T-helper 17 cell (primary cell): ENCODE measurements around the gene RABEP1. TPM values are rescaled to one million over a fixed set of nuclear protein-coding genes. Genes with fewer than 3 reads are reported as not detected.

Experiments
- ATAC-seq: fragments of 150-1000 bp; cut with Tn5 transposase; 2 replicates; pipeline ENCODE4 v1.10.0; 2021; ENCODE audit warnings: mild to moderate bottlenecking, moderate library complexity
- DNase-seq, 3 donors: peaks; one replicate each; pipeline versions ENCODE4 v3.0.0 to v3.0.0-alpha.2; 2020 to 2021
- H3K9me3 ChIP-seq: one replicate; pipeline ENCODE4 v1.7.0; 2013; ENCODE audit warnings: low read length, mild to moderate bottlenecking; ENCODE audit not compliant: control insufficient read depth, poor library complexity, severe bottlenecking
- H3K27ac Mint-ChIP-seq: one replicate; pipeline ENCODE4 v1.8.0; 2022; ENCODE audit warnings: mild to moderate bottlenecking, moderate library complexity, mixed read lengths
- H3K27me3 Mint-ChIP-seq: one replicate; pipeline ENCODE4 v1.8.0; 2022; ENCODE audit warnings: mixed read lengths
- H3K36me3 Mint-ChIP-seq: one replicate; pipeline ENCODE4 v1.8.0; 2022; ENCODE audit warnings: low read depth, mixed read lengths
- H3K4me1 Mint-ChIP-seq: one replicate; pipeline ENCODE4 v1.8.0; 2022; ENCODE audit warnings: mild to moderate bottlenecking, mixed read lengths
- H3K4me3 Mint-ChIP-seq: one replicate; pipeline ENCODE4 v1.8.0; 2022; ENCODE audit warnings: mild to moderate bottlenecking, moderate library complexity, mixed read lengths
- total RNA-seq, 4 donors: library from RNA in 2 of 4; stranded (reverse) in 2 of 4; gene quantifications; one replicate each; pipeline ENCODE4 v1.2.3 and lab custom pipeline; 2022 to 2026

RABEP1 gene
- total RNA-seq, 2 donors from 2014 or later: 33.2 to 33.6 TPM

GRCh38 chr17:5396612-5397011 is 114.5 kb downstream of the RABEP1 start:
- ATAC-seq (no peak), DNase-seq (no peak)
- Mint-ChIP-seq H3K4me1 (peaks cover 9% of the 10 kb centered on the region), H3K27ac (peak overlapping the region; percentile 57), H3K36me3 (peaks cover 14% of the 10 kb centered on the region), H3K27me3 (no peaks in the 10 kb centered on the region), H3K4me3 (no peak overlapping the region)
- no peaks in the 10 kb centered on the region for H3K9me3 ChIP-seq

- peaks cover 2% of the 10 kb centered on the region for H3K36me3 Mint-ChIP-seq
Measured at GRCh38 chr17:5399767-5400166, 117.7 kb downstream of the RABEP1 start.

GRCh38 chr17:5405400-5405799 is 123.3 kb downstream of the RABEP1 start:
- H3K4me3 Mint-ChIP-seq: no peak overlapping the region
- no peaks in the 10 kb centered on the region for H3K9me3 ChIP-seq
- no peak overlapping the region for H3K27ac Mint-ChIP-seq
- peaks cover 11% of the 10 kb centered on the region for H3K36me3 Mint-ChIP-seq
- DNase-seq (no peak), ATAC-seq (no peak)
- H3K27me3 Mint-ChIP-seq: no peaks in the 10 kb centered on the region
- H3K4me1 Mint-ChIP-seq: peaks cover 6% of the 10 kb centered on the region

More at GRCh38 chr17:5399767-5400166, 117.7 kb downstream of the RABEP1 start:
- Mint-ChIP-seq H3K4me3 (no peak overlapping the region), H3K27ac (no peak overlapping the region), H3K27me3 (no peaks in the 10 kb centered on the region), H3K4me1 (no peaks in the 10 kb centered on the region)
- ATAC-seq: no peak
- DNase-seq: no peak
- H3K9me3 ChIP-seq: no peaks in the 10 kb centered on the region

GRCh38 chr17:5408186-5408585 is 126.1 kb downstream of the RABEP1 start:
- Mint-ChIP-seq H3K27me3 (no peaks in the 10 kb centered on the region), H3K4me1 (peaks cover 21% of the 10 kb centered on the region), H3K36me3 (peaks cover 17% of the 10 kb centered on the region), H3K27ac (no peak overlapping the region), H3K4me3 (no peak overlapping the region)
- H3K9me3 ChIP-seq: no peaks in the 10 kb centered on the region
- ATAC-seq (no peak), DNase-seq (no peak)

GRCh38 chr17:5410594-5411272 is 128.6 kb downstream of the RABEP1 start:
- Mint-ChIP-seq H3K27ac (peak overlapping the region; percentile 82), H3K27me3 (no peaks in the 10 kb centered on the region), H3K4me3 (peak overlapping the region; percentile 58), H3K4me1 (peaks cover 26% of the 10 kb centered on the region), H3K36me3 (peaks cover 17% of the 10 kb centered on the region)
- DNase-seq: no peak
- ATAC-seq: no peak
- H3K9me3 ChIP-seq: no peaks in the 10 kb centered on the region

GRCh38 chr17:5413682-5414081 is 131.6 kb downstream of the RABEP1 start:
- ATAC-seq (no peak), DNase-seq (no peak)
- Mint-ChIP-seq H3K27me3 (no peaks in the 10 kb centered on the region), H3K4me1 (peaks cover 30% of the 10 kb centered on the region), H3K27ac (no peak overlapping the region), H3K4me3 (no peak overlapping the region), H3K36me3 (peaks cover 14% of the 10 kb centered on the region)
- no peaks in the 10 kb centered on the region for H3K9me3 ChIP-seq

- H3K9me3 ChIP-seq: no peaks in the 10 kb centered on the region
- Mint-ChIP-seq H3K4me3 (no peak overlapping the region), H3K4me1 (peaks cover 30% of the 10 kb centered on the region), H3K27ac (peak overlapping the region; percentile 27), H3K36me3 (peaks cover 3% of the 10 kb centered on the region), H3K27me3 (no peaks in the 10 kb centered on the region)
- ATAC-seq (no peak), DNase-seq (no peak)
Measured at GRCh38 chr17:5416901-5417300, 134.8 kb downstream of the RABEP1 start.

- peak; percentile 13 to 41 (median 28) for DNase-seq
- Mint-ChIP-seq H3K27me3 (no peaks in the 10 kb centered on the region), H3K36me3 (no peaks in the 10 kb centered on the region), H3K27ac (peak overlapping the region; percentile 97), H3K4me3 (peak overlapping the region; percentile 96), H3K4me1 (peaks cover 19% of the 10 kb centered on the region)
- H3K9me3 ChIP-seq: no peaks in the 10 kb centered on the region
- peak; percentile 44 for ATAC-seq
Measured at GRCh38 chr17:5418858-5419355, 136.8 kb downstream of the RABEP1 start.

- Mint-ChIP-seq H3K27me3 (no peaks in the 10 kb centered on the region), H3K27ac (peak within 1 kb of the TSS; percentile 97), H3K4me1 (peaks cover 19% of the 10 kb centered on the region), H3K36me3 (no peaks in the 10 kb centered on the region), H3K4me3 (peak within 1 kb of the TSS; percentile 96)
- DNase-seq: peak; percentile 89 to 94 (median 94)
- H3K9me3 ChIP-seq: no peaks in the 10 kb centered on the region
- ATAC-seq: peak; percentile 91
Measured at GRCh38 chr17:5419356-5419958, 137.4 kb downstream of the RABEP1 start, which contains the start of gene NUP88. TSS of gene NUP88 (minus strand) at chr17:5419662. CDS start at chr17:5419650, 12 bp downstream.

GRCh38 chr17:5419959-5420653 is 138.0 kb downstream of the RABEP1 start, which contains the start of gene RPAIN:
TSS of gene RPAIN (plus strand) at chr17:5420182. CDS start at chr17:5420211, 29 bp downstream.
- H3K36me3 Mint-ChIP-seq: no peaks in the 10 kb centered on the region
- peak; percentile 76 for ATAC-seq
- H3K4me1 Mint-ChIP-seq: peaks cover 19% of the 10 kb centered on the region

GRCh38 chr17:5422505-5422904 is 140.4 kb downstream of the RABEP1 start:
- H3K4me1 Mint-ChIP-seq: peaks cover 17% of the 10 kb centered on the region
- DNase-seq (no peak), ATAC-seq (no peak)
- H3K27me3 Mint-ChIP-seq: no peaks in the 10 kb centered on the region
- H3K9me3 ChIP-seq: no peaks in the 10 kb centered on the region
- no peaks in the 10 kb centered on the region for H3K36me3 Mint-ChIP-seq
- no peak overlapping the region for H3K4me3 Mint-ChIP-seq
- no peak overlapping the region for H3K27ac Mint-ChIP-seq

More at GRCh38 chr17:5419959-5420653, 138.0 kb downstream of the RABEP1 start, which contains the start of gene RPAIN:
- Mint-ChIP-seq H3K4me3 (peak within 1 kb of the TSS; percentile 96), H3K27ac (peak within 1 kb of the TSS; percentile 97), H3K27me3 (no peaks in the 10 kb centered on the region)
- peak; percentile 69 to 77 (median 70) for DNase-seq
- H3K9me3 ChIP-seq: no peaks in the 10 kb centered on the region

- ATAC-seq (no peak), DNase-seq (no peak)
- Mint-ChIP-seq H3K27ac (no peak overlapping the region), H3K4me3 (no peak overlapping the region), H3K27me3 (no peaks in the 10 kb centered on the region), H3K36me3 (peaks cover 3% of the 10 kb centered on the region), H3K4me1 (peaks cover 15% of the 10 kb centered on the region)
- H3K9me3 ChIP-seq: no peaks in the 10 kb centered on the region
Measured at GRCh38 chr17:5424909-5425308, 142.8 kb downstream of the RABEP1 start.

- Mint-ChIP-seq H3K4me3 (no peak overlapping the region), H3K4me1 (peaks cover 13% of the 10 kb centered on the region)
Measured at GRCh38 chr17:5425826-5426225, 143.7 kb downstream of the RABEP1 start.

More at GRCh38 chr17:5425826-5426225, 143.7 kb downstream of the RABEP1 start:
- no peaks in the 10 kb centered on the region for H3K27me3 Mint-ChIP-seq
- peaks cover 3% of the 10 kb centered on the region for H3K36me3 Mint-ChIP-seq
- H3K27ac Mint-ChIP-seq: no peak overlapping the region
- DNase-seq (no peak), ATAC-seq (no peak)
- H3K9me3 ChIP-seq: no peaks in the 10 kb centered on the region
